ENCODE data around the gene NEK8.
"Not testable (repeated sequence)": the region's sequence is repeated elsewhere in the genome, so short reads cannot be mapped to it uniquely, and the experiment has no call there.

The NEK8 gene

DNA sequence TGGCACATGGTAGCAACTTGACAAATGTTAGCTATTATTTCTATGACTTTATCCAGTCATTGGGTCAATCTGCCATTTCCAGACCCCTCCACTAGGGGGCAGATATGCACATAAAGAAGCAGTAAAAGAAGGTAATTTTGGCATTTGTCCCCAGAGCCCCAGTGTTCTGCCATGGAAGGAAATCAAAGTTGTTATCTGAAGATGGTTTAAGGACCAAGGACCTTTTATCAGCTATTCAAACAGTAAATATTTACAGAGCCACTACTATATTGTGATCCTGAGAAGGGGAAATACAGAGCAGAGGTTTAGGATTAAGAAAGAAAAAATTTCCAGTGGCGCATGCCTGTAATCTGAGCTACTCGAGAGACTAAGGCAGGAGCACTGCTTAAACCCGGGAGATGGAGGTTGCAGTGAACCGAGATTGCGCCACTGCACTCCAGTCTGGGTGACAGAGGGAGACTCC, 35.2 kb downstream of the NEK8 start:
- DNase-seq (ENCODE audit: low read depth in 2 of 2): peak; percentile 59 to 68

DNA sequence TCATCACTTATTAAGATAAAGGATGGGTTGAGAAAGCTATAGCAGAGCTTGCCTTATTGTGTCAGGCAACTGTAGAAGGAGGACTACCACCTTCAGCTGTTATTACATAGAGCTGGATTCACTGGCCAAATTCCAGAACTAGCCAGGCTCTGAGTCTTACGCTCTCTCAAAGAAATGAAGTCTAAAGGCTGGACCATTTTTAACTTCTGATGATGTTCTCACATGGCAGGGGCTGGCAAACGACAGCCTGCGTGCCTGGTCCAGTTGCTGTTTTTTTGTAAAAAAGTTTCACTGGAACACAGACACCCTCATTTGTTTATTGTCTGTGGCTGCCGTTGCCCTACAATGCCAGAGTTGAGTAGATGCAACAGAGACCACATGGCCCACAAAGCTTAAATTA, 36.5 kb downstream of the NEK8 start:
- DNase-seq (ENCODE audit: low read depth in 2 of 2): no peak

DNA sequence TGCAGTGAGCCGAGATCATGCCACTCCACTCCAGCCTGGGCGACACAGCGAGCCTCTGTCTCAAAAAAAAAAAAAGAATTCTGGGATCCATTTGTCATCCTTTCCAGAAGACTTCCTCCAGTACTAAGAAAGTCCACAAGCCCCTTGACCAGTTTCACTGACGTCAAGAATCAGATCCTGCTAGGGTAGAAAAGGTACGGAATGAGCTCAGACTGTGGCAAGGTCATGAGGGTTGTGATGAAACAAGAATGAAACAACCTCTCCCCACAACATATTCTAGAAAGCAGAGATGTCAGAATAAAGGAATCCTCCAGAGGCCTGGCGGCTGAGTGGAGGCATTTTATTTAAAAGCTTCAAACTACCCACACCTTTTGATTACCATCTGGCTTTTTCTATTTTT, 45.1 kb downstream of the NEK8 start:
- no peak for DNase-seq (ENCODE audit: low read depth in 2 of 2)

DNA sequence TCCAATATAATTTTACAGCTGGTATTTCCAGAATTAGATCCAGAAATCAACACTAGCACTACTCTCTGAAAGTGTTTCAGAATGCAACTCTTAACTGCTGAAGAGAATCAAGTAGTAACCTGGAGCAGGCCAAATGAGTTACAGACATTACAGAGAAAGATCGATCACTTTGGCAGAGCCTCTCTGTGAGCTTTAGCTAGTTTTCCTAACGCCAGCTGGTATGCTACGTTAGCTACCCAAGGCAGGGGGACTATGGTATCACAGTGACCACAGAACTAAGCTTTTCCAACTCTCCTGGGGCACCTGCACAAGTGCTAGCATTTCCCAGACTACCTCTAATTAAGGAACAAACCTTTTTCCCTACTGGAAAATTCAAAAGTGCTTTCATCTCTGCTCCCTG, 45.6 kb downstream of the NEK8 start:
- DNase-seq (ENCODE audit: low read depth in 2 of 2): no peak

DNA sequence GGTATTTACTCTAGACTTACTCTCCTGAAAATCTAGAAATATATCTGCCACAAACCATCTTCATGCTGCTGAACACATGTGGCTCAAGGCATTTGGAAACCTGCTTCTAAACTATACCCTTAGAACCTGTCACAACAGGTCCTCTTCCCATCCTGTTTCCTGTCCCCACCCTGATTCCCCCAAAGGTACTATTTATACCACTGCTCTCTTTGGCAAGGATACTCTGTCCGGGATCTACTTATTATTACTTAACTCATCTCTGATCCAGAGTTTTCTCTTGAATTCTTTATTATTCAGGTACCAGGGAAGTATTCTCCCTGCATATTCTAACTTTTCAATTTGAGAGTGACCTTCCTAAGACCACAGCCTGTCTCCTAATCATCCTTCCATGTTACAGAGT, 48.6 kb downstream of the NEK8 start:
- DNase-seq (ENCODE audit: low read depth in 2 of 2): no peak

DNA sequence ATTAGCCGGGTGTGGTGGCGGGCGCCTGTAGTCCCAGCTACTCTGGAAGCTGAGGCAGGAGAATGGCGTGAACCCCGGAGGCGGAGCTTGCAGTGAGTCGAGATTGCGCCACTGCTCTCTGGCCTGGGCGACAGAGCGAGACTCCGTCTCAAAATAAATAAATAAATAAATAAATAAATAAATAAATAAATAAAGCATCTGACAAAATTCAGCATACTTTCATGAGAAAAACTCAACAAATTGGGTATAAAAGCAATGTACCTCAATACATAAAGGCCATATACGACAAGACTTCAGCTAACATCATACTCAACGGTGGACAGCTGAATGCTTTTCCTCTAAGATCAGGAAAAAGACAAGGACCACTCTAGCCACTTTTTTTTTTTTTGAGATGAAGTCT, 51.0 kb downstream of the NEK8 start:
- DNase-seq (ENCODE audit: low read depth in 2 of 2): not testable (repeated sequence)

DNA sequence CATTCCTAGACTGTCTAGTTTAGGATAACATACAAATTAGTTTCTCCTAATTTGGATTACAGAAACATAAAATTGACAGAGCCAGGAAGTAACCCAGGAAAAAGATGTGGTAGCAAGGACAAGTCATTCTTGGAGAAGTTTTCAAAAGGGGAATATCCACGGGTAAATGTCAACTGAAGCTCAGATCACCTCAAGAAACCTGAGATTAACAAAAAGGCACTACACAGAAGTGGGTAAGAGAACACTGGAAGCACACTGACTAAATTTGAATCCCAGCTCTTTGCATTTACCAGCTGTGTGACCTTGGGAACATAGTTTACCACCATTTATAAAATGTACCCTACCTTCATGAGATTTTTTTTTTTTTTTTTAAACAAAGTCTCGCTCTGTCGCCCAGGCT, 54.6 kb downstream of the NEK8 start:
- no peak for DNase-seq (ENCODE audit: low read depth in 2 of 2)

DNA sequence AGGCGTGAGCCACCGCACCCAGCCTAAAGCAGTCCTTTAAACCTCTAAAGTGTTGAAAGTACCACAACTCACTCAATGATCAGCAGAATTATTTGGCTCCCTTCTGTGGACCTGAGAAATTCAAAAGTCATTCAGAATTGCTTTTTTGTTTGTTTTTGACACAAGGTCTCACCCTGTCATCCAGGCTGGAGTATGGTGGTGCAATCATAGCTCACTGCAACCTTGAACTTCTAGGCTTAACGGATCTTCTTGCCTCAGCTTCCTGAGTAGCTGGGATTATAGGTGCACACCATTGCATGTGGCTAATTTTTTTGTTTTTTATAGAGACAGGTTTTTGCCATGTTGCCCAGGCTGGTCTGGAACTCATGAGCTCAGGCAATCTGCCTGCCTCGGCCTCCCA, 59.5 kb downstream of the NEK8 start:
- no peak for DNase-seq (ENCODE audit: low read depth in 2 of 2)
